ENCODE measurements around the gene SLC27A2.

GRCh38 chr15:50225938-50226337, 43.9 kb downstream of the SLC27A2 start:
- TF ChIP-seq HNF4G (IDR thresholded peaks at IDR 0.05) (peak; percentile 68), SP1 (IDR thresholded peaks at IDR 0.05) (peak; percentile 56), TAF1 (conservative IDR thresholded peaks at IDR 0.05) (no peak), REST (IDR thresholded peaks at IDR 0.05) (peak; percentile 66), CTCF (IDR thresholded peaks at IDR 0.05; ENCODE audit: low read depth, low read length, missing input control) (no peak), MAX (IDR thresholded peaks at IDR 0.05) (no peak), ZBTB33 (IDR thresholded peaks at IDR 0.05) (peak; percentile 46)
